ENCODE measurements around the gene C6orf163.

GRCh38 chr6:87382861-87383260, 38.2 kb downstream of the C6orf163 start:
- TF ChIP-seq CTCF (IDR thresholded peaks at IDR 0.05) (no peak), POLR2A (IDR thresholded peaks at IDR 0.05) (no peak)
